ENCODE measurements around the gene MMP17.

The MMP17 gene

DNA sequence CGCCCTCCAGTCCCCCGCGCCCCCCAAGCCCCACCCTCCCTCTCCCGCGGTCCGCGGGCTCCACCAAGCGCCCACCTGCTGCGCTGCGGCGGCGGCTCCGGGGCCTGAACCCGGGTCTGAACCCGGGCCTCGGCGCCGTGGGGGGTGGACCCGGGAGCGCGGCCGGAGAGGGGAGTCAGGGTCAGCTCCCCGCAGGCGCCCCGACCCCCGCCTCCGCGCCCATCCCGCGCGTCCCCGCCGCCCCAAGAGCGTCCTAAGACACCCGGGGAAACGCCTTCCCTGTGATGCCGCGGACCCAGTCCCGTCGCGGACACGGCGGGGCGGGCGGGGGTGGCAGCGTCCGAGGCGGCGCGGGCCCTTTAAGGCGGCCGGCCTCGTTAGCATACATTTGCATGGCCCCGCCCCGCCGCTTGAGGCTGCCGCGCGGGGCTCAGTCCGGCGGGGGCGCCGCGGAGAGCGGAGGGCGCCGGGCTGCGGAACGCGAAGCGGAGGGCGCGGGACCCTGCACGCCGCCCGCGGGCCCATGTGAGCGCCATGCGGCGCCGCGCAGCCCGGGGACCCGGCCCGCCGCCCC, at the start of gene MMP17:
MMP17 (plus strand) TSS at position 433 of the 574 bp plus-strand sequence; CDS start at position 535, 102 bp downstream.
- DNase-seq, result no peak

- no peak for DNase-seq
These were observed 49.2 kb upstream of the MMP17 start for GRCh38 chr12:131779027-131779426.

GRCh38 chr12:131782061-131782460, 46.1 kb upstream of the MMP17 start:
- no peak for DNase-seq

- DNase-seq, result no peak
These were observed 44.2 kb upstream of the MMP17 start for GRCh38 chr12:131783915-131784541.

- DNase-seq, result no peak
These were observed 43.1 kb upstream of the MMP17 start for GRCh38 chr12:131784909-131785762.

DNA sequence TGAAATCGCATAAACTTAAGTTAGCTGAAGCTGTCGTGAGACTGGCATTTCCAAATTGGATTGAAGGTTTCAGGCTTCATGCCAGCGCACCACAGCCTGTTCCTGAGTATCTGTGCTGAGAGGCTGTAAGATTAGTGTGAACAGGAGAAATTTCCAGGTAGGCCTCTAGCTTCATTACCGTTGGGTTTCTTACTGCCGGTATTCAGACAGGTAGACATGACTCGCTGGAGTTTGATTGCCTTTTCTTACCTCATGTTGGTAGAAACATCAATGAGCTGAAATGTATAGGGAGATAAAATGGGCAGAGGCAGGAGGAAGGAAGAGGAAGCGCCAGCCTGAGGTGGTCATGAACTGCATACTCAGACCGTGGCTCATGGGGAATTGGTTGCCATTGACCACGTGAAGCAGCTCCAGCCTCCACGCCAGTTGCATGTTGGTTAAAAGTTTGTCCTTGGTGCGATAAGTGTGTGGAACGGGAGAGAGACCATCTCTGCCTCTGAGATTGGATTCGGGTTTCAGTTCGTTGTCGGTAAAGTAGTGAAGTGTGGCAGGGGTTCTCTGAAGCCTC, 42.3 kb upstream of the MMP17 start:
- no peak for DNase-seq

DNA sequence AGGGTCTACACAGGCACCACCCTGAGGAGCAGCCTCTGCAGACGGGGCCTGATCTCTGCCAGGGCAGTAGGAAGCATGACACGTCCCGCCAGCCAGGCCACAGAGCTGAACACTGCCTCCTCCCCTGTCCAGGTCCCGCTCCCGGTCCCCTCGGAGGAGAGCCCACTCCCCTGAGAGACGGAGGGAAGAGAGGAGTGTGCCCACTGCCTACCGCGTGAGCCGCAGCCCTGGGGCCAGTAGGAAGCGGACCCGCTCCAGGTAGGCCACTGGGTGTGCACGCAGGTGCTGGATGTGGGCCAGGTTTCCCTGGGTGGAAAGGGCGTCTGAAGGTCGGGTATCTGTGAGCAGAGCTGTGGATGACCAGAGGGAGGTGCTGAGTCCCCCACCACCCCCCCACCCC, 41.9 kb upstream of the MMP17 start:
- DNase-seq, result no peak

DNA sequence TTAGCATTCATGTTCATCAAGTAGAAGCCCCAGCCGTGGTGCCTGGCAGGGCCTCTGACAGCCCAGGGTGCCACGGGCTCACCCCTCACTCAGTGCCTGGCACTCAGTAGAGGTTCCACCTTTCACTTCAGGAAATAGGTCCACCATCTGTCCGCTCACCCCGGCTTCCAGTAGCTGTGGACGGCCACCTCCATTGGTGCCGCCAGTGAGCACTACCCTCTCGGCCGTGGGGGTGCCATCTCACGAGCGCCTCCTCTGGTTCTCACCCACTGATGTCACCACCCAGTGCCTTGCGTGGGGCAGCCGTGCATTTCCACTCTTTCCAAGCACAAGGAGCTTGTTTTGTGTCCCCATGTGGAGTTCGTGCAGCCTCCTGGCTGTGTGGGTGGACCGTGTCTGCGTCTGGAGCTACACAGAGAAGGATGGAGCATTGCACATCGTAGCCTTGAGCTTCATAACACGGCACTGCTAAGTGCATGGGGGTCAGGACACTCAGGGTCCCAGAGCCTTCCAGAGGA, 41.0 kb upstream of the MMP17 start:
- DNase-seq, result no peak

GRCh38 chr12:131788070-131788469, 40.1 kb upstream of the MMP17 start:
- no peak for DNase-seq

DNA sequence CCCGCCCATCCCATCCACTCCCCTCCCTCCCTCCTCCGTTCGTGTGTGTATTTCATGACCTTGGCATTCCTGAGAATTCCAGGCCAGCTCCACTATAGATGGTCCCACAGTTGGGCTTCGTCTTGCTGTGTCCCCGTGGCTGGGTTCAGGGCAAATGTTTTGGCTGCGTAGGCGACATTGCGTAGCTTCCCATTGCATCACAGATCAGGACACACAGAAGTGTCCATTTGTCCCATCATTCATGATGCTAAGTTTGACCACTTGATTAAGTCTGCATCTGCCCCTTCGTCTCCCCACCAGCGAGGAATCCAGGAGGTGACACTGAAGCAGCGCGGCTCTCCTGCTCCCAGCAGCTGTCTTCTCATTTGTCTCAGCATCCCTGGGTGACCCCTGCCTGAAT, 38.6 kb upstream of the MMP17 start:
- no peak for DNase-seq

DNA sequence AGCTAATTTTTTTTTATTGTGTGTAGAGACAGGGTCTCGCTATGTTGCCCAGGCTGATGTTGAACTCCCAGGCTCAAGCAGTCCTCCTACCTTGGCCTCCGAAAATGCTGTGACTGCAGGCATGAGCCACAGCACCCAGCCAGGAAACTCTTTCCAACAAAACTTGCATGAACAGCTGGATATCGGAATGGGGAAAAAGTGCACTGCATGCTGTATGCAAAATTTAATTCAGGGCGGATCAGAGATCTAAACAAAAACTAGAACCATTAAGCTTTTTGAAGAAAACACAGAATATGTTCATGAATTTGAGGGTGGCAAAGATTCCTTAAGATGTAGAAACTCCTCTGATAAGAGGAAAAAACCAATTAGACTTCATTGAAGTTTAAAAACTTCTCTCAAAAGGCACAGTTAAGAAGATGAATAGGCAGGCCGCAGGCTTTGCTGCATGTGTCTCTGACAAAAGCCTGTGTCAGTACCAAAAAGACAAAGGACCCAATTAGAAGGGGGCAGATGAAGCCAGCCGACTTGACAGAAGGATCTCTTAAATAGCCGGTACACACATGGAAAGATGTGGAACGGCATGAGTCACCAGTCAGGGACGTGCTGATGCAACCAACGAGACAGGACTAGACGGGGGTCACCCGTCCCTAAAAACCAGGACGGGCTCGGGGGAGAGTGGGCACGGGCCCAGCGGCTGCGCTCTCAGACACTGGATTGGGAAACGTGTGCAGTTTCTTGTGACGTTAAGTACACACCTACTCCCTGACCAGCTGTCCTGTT, 34.8 kb upstream of the MMP17 start:
- DNase-seq, result no peak

DNA sequence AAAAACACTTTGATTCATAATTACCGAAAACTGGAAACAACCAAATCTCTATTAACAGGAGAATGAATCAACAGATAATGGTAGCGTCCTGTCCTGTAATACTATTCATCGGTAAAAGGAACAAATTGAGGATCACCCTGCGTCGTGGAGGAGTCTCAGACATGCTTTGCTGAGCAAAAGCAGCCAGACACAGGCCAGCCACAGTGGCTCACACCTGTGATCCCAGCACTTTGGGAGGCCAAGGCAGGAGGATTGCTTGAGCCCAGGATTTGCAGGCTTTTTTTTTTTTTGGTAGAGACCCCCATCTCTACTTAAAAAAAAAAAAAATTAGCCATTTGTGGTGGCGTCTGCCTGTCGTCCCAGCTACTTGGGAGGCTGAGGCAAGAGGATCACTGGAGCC, 34.1 kb upstream of the MMP17 start:
- no peak for DNase-seq

GRCh38 chr12:131794573-131794972, 33.6 kb upstream of the MMP17 start:
- no peak for DNase-seq

- no peak for DNase-seq
These were observed 33.1 kb upstream of the MMP17 start for GRCh38 chr12:131795064-131795463.

GRCh38 chr12:131795690-131796410, 32.3 kb upstream of the MMP17 start:
- no peak for DNase-seq

GRCh38 chr12:131796411-131796736, 31.8 kb upstream of the MMP17 start:
- DNase-seq, result no peak

DNA sequence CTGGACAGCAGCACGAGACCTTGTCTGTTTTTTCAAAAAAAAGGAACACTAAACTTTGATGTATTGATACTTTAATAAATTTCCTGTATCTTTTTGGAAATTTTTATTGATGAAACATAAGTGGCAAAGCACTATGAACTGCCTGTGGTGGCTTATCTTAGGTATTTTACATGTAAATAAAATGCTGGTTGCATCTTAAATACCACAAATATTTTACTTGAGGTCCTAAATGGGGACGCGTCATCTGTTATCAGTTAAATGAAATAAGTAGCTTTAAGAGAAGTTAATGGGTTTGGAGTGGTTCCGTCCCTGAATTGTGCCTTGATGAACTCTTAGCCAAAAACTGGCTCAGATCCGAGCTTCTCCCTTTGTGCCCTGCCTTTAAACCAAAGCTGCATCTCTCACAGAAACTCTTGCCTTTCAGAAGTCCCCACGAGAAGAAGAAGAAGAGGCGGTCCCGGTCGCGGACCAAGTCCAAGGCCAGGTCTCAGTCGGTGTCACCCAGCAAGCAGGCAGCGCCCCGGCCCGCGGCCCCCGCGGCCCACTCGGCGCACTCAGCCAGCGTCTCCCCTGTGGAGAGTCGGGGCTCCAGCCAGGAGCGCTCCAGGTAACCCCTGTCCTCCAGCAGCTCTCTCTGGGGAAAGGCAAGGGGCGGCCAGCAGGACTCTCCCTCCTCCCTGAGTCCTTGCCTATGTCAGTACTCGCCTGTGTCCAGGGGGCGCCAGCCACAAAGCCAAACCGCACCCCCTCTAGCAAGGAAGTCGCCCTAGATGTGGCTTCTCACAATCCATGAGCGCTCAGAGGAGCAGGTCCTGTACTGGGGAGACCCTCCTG, 31.2 kb upstream of the MMP17 start:
- DNase-seq, result no peak

- DNase-seq, result no peak
These were observed 30.6 kb upstream of the MMP17 start for GRCh38 chr12:131797588-131797934.

- DNase-seq, result no peak
These were observed 29.0 kb upstream of the MMP17 start for GRCh38 chr12:131799195-131799594.

- DNase-seq, result no peak
These were observed 28.2 kb upstream of the MMP17 start for GRCh38 chr12:131799828-131800593.

All from activated CD8-positive, alpha-beta memory T cell treated with anti-CD3 and anti-CD28 coated beads, Interleukin-2, amount 50 U/mL, for 4 hours (primary cell).